Nephron (organoid): ENCODE measurements around the gene MRC2.

Experiments
- H3K27ac Mint-ChIP-seq, 3 experiments: 2 replicates each; pipeline ENCODE4 v1.8.0; 2020; ENCODE audit warnings: mixed read lengths in 3 of 3, mild to moderate bottlenecking in 2 of 3, moderate library complexity in 1 of 3
- H3K27me3 Mint-ChIP-seq: 2 replicates; pipeline ENCODE4 v1.8.0; 2021; ENCODE audit warnings: low read depth, mild to moderate bottlenecking, moderate library complexity, mixed read lengths
- H3K36me3 Mint-ChIP-seq: 2 replicates; pipeline ENCODE4 v1.8.0; 2020; ENCODE audit warnings: low read depth, mixed read lengths
- H3K4me1 Mint-ChIP-seq: 2 replicates; pipeline ENCODE4 v1.8.0; 2020; ENCODE audit warnings: mixed read lengths
- H3K4me3 Mint-ChIP-seq, 3 experiments: 2 replicates each; pipeline ENCODE4 v1.8.0; 2020; ENCODE audit warnings: mild to moderate bottlenecking in 3 of 3, mixed read lengths in 3 of 3, moderate library complexity in 2 of 3
- H3K9me3 Mint-ChIP-seq: 2 replicates; pipeline ENCODE4 v1.8.0; 2020; ENCODE audit warnings: mixed read lengths
- CTCF ChIP-seq, 3 experiments: fragments of 200-600 bp; sonication (generic); IDR thresholded peaks; one replicate each; pipeline ENCODE4 v1.5.0; 2021; ENCODE audit warnings: antibody characterized with exemption in 3 of 3; ENCODE audit not compliant: unreplicated experiment in 3 of 3

MRC2 gene

GRCh38 chr17:62700964-62701705 lies 73.7 kb downstream of the MRC2 start:
- Mint-ChIP-seq H3K9me3 (no peaks in the 10 kb centered on the region), H3K27me3 (peaks cover 14% of the 10 kb centered on the region), H3K4me1 (peaks cover 23% of the 10 kb centered on the region), H3K27ac (peak overlapping the region in 2 of 3 experiments; percentile 37 to 54), H3K36me3 (no peaks in the 10 kb centered on the region), H3K4me3 (peak overlapping the region; percentile 11 to 73 (median 71))
- no peak for TF ChIP-seq CTCF (IDR thresholded peaks at IDR 0.05; ENCODE audit: unreplicated experiment in 3 of 3)

- TF ChIP-seq CTCF (IDR thresholded peaks at IDR 0.05; ENCODE audit: unreplicated experiment in 3 of 3): no peak
- H3K4me3 Mint-ChIP-seq: peak overlapping the region in 2 of 3 experiments; percentile 71 to 73
- H3K4me1 Mint-ChIP-seq: peaks cover 28% of the 10 kb centered on the region
- peak overlapping the region in 2 of 3 experiments; percentile 37 to 54 for H3K27ac Mint-ChIP-seq
- H3K9me3 Mint-ChIP-seq: no peaks in the 10 kb centered on the region
- H3K27me3 Mint-ChIP-seq: peaks cover 14% of the 10 kb centered on the region
- H3K36me3 Mint-ChIP-seq: no peaks in the 10 kb centered on the region
Observed at GRCh38 chr17:62701706-62702085, 74.2 kb downstream of the MRC2 start.

- no peak for TF ChIP-seq CTCF (IDR thresholded peaks at IDR 0.05; ENCODE audit: unreplicated experiment in 3 of 3)
- peaks cover 3% of the 10 kb centered on the region for H3K9me3 Mint-ChIP-seq
- H3K4me3 Mint-ChIP-seq: peak overlapping the region; percentile 44 to 72 (median 50)
- no peak overlapping the region for H3K27ac Mint-ChIP-seq
- H3K27me3 Mint-ChIP-seq: peaks cover 14% of the 10 kb centered on the region
- peaks cover 33% of the 10 kb centered on the region for H3K4me1 Mint-ChIP-seq
- H3K36me3 Mint-ChIP-seq: no peaks in the 10 kb centered on the region
Observed at GRCh38 chr17:62702746-62703260, 75.3 kb downstream of the MRC2 start.

GRCh38 chr17:62703261-62703775 lies 75.8 kb downstream of the MRC2 start:
- no peak overlapping the region for H3K27ac Mint-ChIP-seq
- no peak for TF ChIP-seq CTCF (IDR thresholded peaks at IDR 0.05; ENCODE audit: unreplicated experiment in 3 of 3)
- H3K4me1 Mint-ChIP-seq: peaks cover 33% of the 10 kb centered on the region
- peaks cover 14% of the 10 kb centered on the region for H3K27me3 Mint-ChIP-seq
- no peaks in the 10 kb centered on the region for H3K36me3 Mint-ChIP-seq
- H3K9me3 Mint-ChIP-seq: peaks cover 3% of the 10 kb centered on the region
- H3K4me3 Mint-ChIP-seq: peak overlapping the region; percentile 67 to 72 (median 71)

- peak; percentile 87 to 94 (median 89) for TF ChIP-seq CTCF (IDR thresholded peaks at IDR 0.05; ENCODE audit: unreplicated experiment in 3 of 3)
- Mint-ChIP-seq H3K4me3 (peak overlapping the region; percentile 71 to 84 (median 72)), H3K27me3 (peaks cover 14% of the 10 kb centered on the region), H3K27ac (no peak overlapping the region), H3K4me1 (peaks cover 32% of the 10 kb centered on the region), H3K36me3 (peaks cover 4% of the 10 kb centered on the region), H3K9me3 (peaks cover 6% of the 10 kb centered on the region)
Observed at GRCh38 chr17:62703776-62704380, 76.4 kb downstream of the MRC2 start.
